Measurements from ENCODE around the gene TRIM33. TPM values are rescaled to one million over a fixed set of nuclear protein-coding genes. Genes with fewer than 3 reads are reported as not detected.

The TRIM33 gene
- total and polyA plus RNA-seq, 4 donors = 32.8 to 74.5 (median 49.6) TPM

Small RNAs within 50 kb of the gene (small RNA-seq; reads per million reads assigned to genes)
- not detected for gene RF00019 (ENCODE audit: low replicate concordance)

Other genes with a start within 250 kb of the TRIM33 start
- 10 to 100 TPM; 54.4 to 56.2 TPM for gene BCAS2, start 70.4 kb upstream of the TRIM33 start, total RNA-seq
- 10 to 100 TPM; 64.3 to 77.3 TPM for gene BCAS2, start 70.4 kb upstream of the TRIM33 start, polyA plus RNA-seq (ENCODE audit: insufficient read length in 2 of 2)
- gene DENND2C, start 158.8 kb upstream of the TRIM33 start, total RNA-seq = 1 to 10 TPM; 4.0 to 9.3 TPM
- 1 to 10 TPM; 1.7 to 2.7 TPM for gene DENND2C, start 158.8 kb upstream of the TRIM33 start, polyA plus RNA-seq (ENCODE audit: insufficient read length in 2 of 2)
- gene AMPD1, start 184.3 kb upstream of the TRIM33 start, total RNA-seq = under 1 TPM in 1 of 2 donors, not detected in 1; 0.89 TPM
- gene AMPD1, start 184.3 kb upstream of the TRIM33 start, polyA plus RNA-seq (ENCODE audit: insufficient read length in 2 of 2) = under 1 TPM in 1 of 2 donors, not detected in 1; 0.27 TPM
- 10 to 100 TPM; 47.5 to 53.0 TPM for gene NRAS, start 205.6 kb upstream of the TRIM33 start, total RNA-seq
- 10 to 100 TPM; 35.8 to 54.1 TPM for gene NRAS, start 205.6 kb upstream of the TRIM33 start, polyA plus RNA-seq (ENCODE audit: insufficient read length in 2 of 2)
- gene CSDE1, start 246.8 kb upstream of the TRIM33 start, total RNA-seq = 100 to 1,000 TPM; 320 to 727 TPM
- gene CSDE1, start 246.8 kb upstream of the TRIM33 start, polyA plus RNA-seq (ENCODE audit: insufficient read length in 2 of 2) = 100 to 1,000 TPM; 260 to 316 TPM

All from spinal cord (tissue), 4 donors.